SK-N-SH (cell line): ENCODE results near the gene C15orf40. TPM values are rescaled to one million over a fixed set of nuclear protein-coding genes. Genes with fewer than 3 reads are reported as not detected.

Source experiments
- CTCF ChIA-PET: fragments of 300-600, 350-600 bp; formaldehyde crosslinking; extraction: SDS; loops from one replicate; lab custom pipeline; 2021; lab: Yijun Ruan, JAX
- POLR2A ChIA-PET: fragments of 350-600 bp; sonication (Branson Sonifier 250); formaldehyde crosslinking; extraction: SDS; loops from one replicate; lab custom pipeline; 2020; ENCODE audit warnings: antibody characterized with exemption, inconsistent platforms; lab: Yijun Ruan, JAX
- DNase-seq: peaks from one replicate; pipeline ENCODE4 v3.0.0; 2012
- H2AFZ ChIP-seq: fragments of 200-600 bp; sonication (generic); 2 replicates; pipeline ENCODE4 v1.8.1; 2016; ENCODE audit warnings: antibody characterized with exemption, mild to moderate bottlenecking, low read depth
- H3F3A ChIP-seq: fragments of 200-600 bp; sonication (generic); replicated peaks from 2 replicates; pipeline ENCODE3; 2016; ENCODE audit warnings: antibody characterized with exemption, mild to moderate bottlenecking; ENCODE audit not compliant: insufficient read depth
- H3K27ac ChIP-seq, 2 experiments: fragments of 200-500 bp in 1 of 2; fragments of 200-600 bp in 1 of 2; sonication (Bioruptor generic) in 1 of 2; sonication (generic), shearing (Covaris generic) in 1 of 2; 2 replicates each; pipeline versions ENCODE4 v1.5.1 to v1.6.1; 2014 to 2016; ENCODE audit warnings: low read depth in 2 of 2, inconsistent platforms in 1 of 2, low read length in 1 of 2, mild to moderate bottlenecking in 1 of 2, mixed read lengths in 1 of 2
- H3K27me3 ChIP-seq: fragments of 200-600 bp; sonication (generic), shearing (Covaris generic); 2 replicates; pipeline ENCODE4 v1.6.1; 2016; ENCODE audit warnings: mixed run types; ENCODE audit not compliant: insufficient read depth
- H3K36me3 ChIP-seq, 2 experiments: fragments of 200-500 bp in 1 of 2; fragments of 200-600 bp in 1 of 2; sonication (Bioruptor generic) in 1 of 2; sonication (generic) in 1 of 2; replicated peaks in 1 of 2; 2 replicates each; pipeline versions ENCODE3 to v1.5.1; 2014 to 2016; ENCODE audit warnings: low read length in 1 of 2, mild to moderate bottlenecking in 1 of 2; ENCODE audit not compliant: insufficient read depth in 2 of 2, control insufficient read depth in 1 of 2
- H3K4me1 ChIP-seq, 2 experiments: fragments of 200-500 bp in 1 of 2; fragments of 200-600 bp in 1 of 2; sonication (Bioruptor generic) in 1 of 2; sonication (generic), shearing (Covaris generic) in 1 of 2; 2 replicates each; pipeline versions ENCODE4 v1.5.1 to v1.6.1; 2014 to 2016; ENCODE audit warnings: low read depth in 1 of 2, low read length in 1 of 2, mixed run types in 1 of 2; ENCODE audit not compliant: insufficient read depth in 2 of 2, control insufficient read depth in 1 of 2
- H3K4me2 ChIP-seq: fragments of 200-600 bp; sonication (generic), shearing (Covaris generic); 2 replicates; pipeline ENCODE4 v1.6.1; 2017; ENCODE audit warnings: mixed run types
- H3K4me3 ChIP-seq, 2 experiments: fragments of 200-500 bp in 1 of 2; fragments of 200-600 bp in 1 of 2; sonication (Bioruptor generic) in 1 of 2; sonication (generic), shearing (Covaris generic) in 1 of 2; 2 replicates each; pipeline versions ENCODE4 v1.5.1 to v1.8.1; 2014 to 2016; ENCODE audit warnings: low read depth in 2 of 2, inconsistent platforms in 1 of 2, low read length in 1 of 2, mild to moderate bottlenecking in 1 of 2, mixed read lengths in 1 of 2, moderate library complexity in 1 of 2
- H3K79me2 ChIP-seq: fragments of 200-600 bp; sonication (generic); 2 replicates; pipeline ENCODE4 v1.8.1; 2017; ENCODE audit warnings: mild to moderate bottlenecking; ENCODE audit not compliant: insufficient read depth
- H3K9ac ChIP-seq: fragments of 200-600 bp; sonication (generic); 2 replicates; pipeline ENCODE4 v1.6.1; 2017; ENCODE audit warnings: mixed run types
- H3K9me2 ChIP-seq: fragments of 200-600 bp; sonication (generic); 2 replicates; pipeline ENCODE4 v1.6.1; 2017; ENCODE audit warnings: mixed run types
- H3K9me3 ChIP-seq: fragments of 200-600 bp; sonication (generic); 2 replicates; pipeline ENCODE4 v1.6.1; 2017; ENCODE audit warnings: mixed run types, mild to moderate bottlenecking, moderate library complexity
- H4K20me1 ChIP-seq: fragments of 200-600 bp; sonication (generic); 2 replicates; pipeline ENCODE4 v1.6.1; 2017; ENCODE audit warnings: mild to moderate bottlenecking, mixed run types; ENCODE audit not compliant: insufficient read depth
- CTCF ChIP-seq: fragments of 200-600 bp; sonication (generic); IDR thresholded peaks from 2 replicates; pipeline ENCODE4 v1.6.1; 2017; ENCODE audit warnings: antibody characterized with exemption, mild to moderate bottlenecking, moderate library complexity
- EP300 ChIP-seq, 2 experiments: IDR thresholded peaks; 2 replicates each; pipeline versions ENCODE4 v1.4.0 to v1.6.1; 2012; ENCODE audit warnings: borderline replicate concordance in 1 of 2, low read depth in 1 of 2, low read length in 1 of 2
- EZH2phosphoT487 ChIP-seq: fragments of 200-600 bp; sonication (generic); IDR thresholded peaks from 2 replicates; pipeline ENCODE4 v1.6.1; 2017; ENCODE audit warnings: low read depth, mixed run types, mild to moderate bottlenecking, antibody characterized with exemption, moderate library complexity, borderline replicate concordance
- FOSL2 ChIP-seq: IDR thresholded peaks from 2 replicates; pipeline ENCODE4 v1.4.0; 2012; ENCODE audit warnings: low read depth, mild to moderate bottlenecking, moderate library complexity, borderline replicate concordance
- FOXJ3 ChIP-seq: sonication (generic); formaldehyde crosslinking; IDR thresholded peaks from 2 replicates; pipeline ENCODE4 v1.5.1; 2020; ENCODE audit warnings: mild to moderate bottlenecking, missing genetic modification reagents
- FOXM1 ChIP-seq: IDR thresholded peaks from 2 replicates; pipeline ENCODE4 v1.4.0; 2012; ENCODE audit warnings: low read depth, mild to moderate bottlenecking
- GABPA ChIP-seq: IDR thresholded peaks from 2 replicates; pipeline ENCODE4 v1.4.0; 2012; ENCODE audit warnings: low read depth, mild to moderate bottlenecking
- GATA2 ChIP-seq: sonication (generic); formaldehyde crosslinking; IDR thresholded peaks from 2 replicates; pipeline ENCODE4 v1.5.0; 2020; ENCODE audit warnings: mild to moderate bottlenecking, missing genetic modification reagents
- JUND ChIP-seq: IDR thresholded peaks from 2 replicates; pipeline ENCODE4 v1.4.0; 2012
- MXI1 ChIP-seq: IDR thresholded peaks from 2 replicates; pipeline ENCODE4 v1.6.1; 2012; ENCODE audit warnings: mild to moderate bottlenecking, low read depth, low read length, improper control_type of control experiment
- NFIC ChIP-seq: IDR thresholded peaks from 2 replicates; pipeline ENCODE4 v1.4.0; 2012; ENCODE audit warnings: borderline replicate concordance
- NRF1 ChIP-seq: IDR thresholded peaks from 2 replicates; pipeline ENCODE4 v1.6.1; 2012; ENCODE audit warnings: low read depth, mild to moderate bottlenecking, low read length
- RAD21 ChIP-seq: IDR thresholded peaks from 2 replicates; pipeline ENCODE4 v1.6.1; 2012; ENCODE audit warnings: mild to moderate bottlenecking, low read length
- RCOR1 ChIP-seq: fragments of 150-350 bp; IDR thresholded peaks from 2 replicates; pipeline ENCODE4 v1.6.1; 2017; ENCODE audit warnings: antibody characterized with exemption, low read length
- RFX5 ChIP-seq: IDR thresholded peaks from 2 replicates; pipeline ENCODE4 v1.6.1; 2012; ENCODE audit warnings: mild to moderate bottlenecking, improper control_type of control experiment, low read length
- TAF1 ChIP-seq: IDR thresholded peaks from 2 replicates; pipeline ENCODE4 v1.6.1; 2012; ENCODE audit warnings: low read depth, mild to moderate bottlenecking, low read length, moderate library complexity, borderline replicate concordance
- TEAD4 ChIP-seq: IDR thresholded peaks from 2 replicates; pipeline ENCODE4 v1.4.0; 2012; ENCODE audit warnings: mild to moderate bottlenecking, borderline replicate concordance; ENCODE audit not compliant: insufficient read depth
- USF1 ChIP-seq: IDR thresholded peaks from 2 replicates; pipeline ENCODE4 v1.4.0; 2012; ENCODE audit warnings: low read depth, borderline replicate concordance
- YY1 ChIP-seq: IDR thresholded peaks from 2 replicates; pipeline ENCODE4 v1.4.0; 2012; ENCODE audit warnings: low read depth, mild to moderate bottlenecking
- WGBS: methylation state at CpG from one replicate; pipeline ENCODE4 v1.1.6; 2017; ENCODE audit warnings: low lambda C conversion rate; 5-methylcytosine and 5-hydroxymethylcytosine counted together
- polyA plus RNA-seq, 3 experiments: library from polyadenylated mRNA; depleted of rRNA; stranded (reverse); fragments of >200 nt; gene quantifications; 2 replicates each; pipeline ENCODE4 v1.2.3, GENCODE V29; 2012
- TF ChIP-seq, protein P1 (sequence below): IDR thresholded peaks from 2 replicates; pipeline ENCODE4 v1.6.1; 2012; ENCODE audit warnings: mild to moderate bottlenecking, low read depth, low read length, moderate library complexity

Gene C15orf40
- polyA plus RNA-seq, 1 of the 3 experiments (the other 2 are of a cell fraction) = 44.1 TPM

GRCh38 chr15:83044156-83044555 lies 32.7 kb upstream of the C15orf40 start:
- Histone ChIP-seq H3K27ac (no peak overlapping the region), H3F3A (peaks cover 16% of the 10 kb centered on the region), H3K79me2 (peaks cover 81% of the 10 kb centered on the region), H3K27me3 (no peaks in the 10 kb centered on the region), H2AFZ (no peak overlapping the region), H3K9me2 (no peaks in the 10 kb centered on the region), H3K4me3 (no peak overlapping the region), H3K36me3 (peaks cover 30 to 51% of the 10 kb centered on the region in 2 experiments), H3K4me1 (no peaks in the 10 kb centered on the region; a peak in 1 of 4 replicates), H3K9ac (no peak overlapping the region), H4K20me1 (peaks cover 23% of the 10 kb centered on the region), H3K9me3 (no peaks in the 10 kb centered on the region), H3K4me2 (no peak overlapping the region)
- ChIA-PET CTCF (interaction anchor here (0.9 to 1.7 kb wide), 2 partner anchors 23 to 33 kb away, joined by 4 to 5 read pairs; partner anchors contain the start of genes BTBD1 and C15orf40), POLR2A (no interaction called here)
- TF ChIP-seq GABPA = no peak
- no peak for TF ChIP-seq JUND
- no peak for TF ChIP-seq NRF1
- no peak for TF ChIP-seq RFX5
- no peak for TF ChIP-seq TAF1
- no peak for TF ChIP-seq RAD21
- TF ChIP-seq, protein P1, sequence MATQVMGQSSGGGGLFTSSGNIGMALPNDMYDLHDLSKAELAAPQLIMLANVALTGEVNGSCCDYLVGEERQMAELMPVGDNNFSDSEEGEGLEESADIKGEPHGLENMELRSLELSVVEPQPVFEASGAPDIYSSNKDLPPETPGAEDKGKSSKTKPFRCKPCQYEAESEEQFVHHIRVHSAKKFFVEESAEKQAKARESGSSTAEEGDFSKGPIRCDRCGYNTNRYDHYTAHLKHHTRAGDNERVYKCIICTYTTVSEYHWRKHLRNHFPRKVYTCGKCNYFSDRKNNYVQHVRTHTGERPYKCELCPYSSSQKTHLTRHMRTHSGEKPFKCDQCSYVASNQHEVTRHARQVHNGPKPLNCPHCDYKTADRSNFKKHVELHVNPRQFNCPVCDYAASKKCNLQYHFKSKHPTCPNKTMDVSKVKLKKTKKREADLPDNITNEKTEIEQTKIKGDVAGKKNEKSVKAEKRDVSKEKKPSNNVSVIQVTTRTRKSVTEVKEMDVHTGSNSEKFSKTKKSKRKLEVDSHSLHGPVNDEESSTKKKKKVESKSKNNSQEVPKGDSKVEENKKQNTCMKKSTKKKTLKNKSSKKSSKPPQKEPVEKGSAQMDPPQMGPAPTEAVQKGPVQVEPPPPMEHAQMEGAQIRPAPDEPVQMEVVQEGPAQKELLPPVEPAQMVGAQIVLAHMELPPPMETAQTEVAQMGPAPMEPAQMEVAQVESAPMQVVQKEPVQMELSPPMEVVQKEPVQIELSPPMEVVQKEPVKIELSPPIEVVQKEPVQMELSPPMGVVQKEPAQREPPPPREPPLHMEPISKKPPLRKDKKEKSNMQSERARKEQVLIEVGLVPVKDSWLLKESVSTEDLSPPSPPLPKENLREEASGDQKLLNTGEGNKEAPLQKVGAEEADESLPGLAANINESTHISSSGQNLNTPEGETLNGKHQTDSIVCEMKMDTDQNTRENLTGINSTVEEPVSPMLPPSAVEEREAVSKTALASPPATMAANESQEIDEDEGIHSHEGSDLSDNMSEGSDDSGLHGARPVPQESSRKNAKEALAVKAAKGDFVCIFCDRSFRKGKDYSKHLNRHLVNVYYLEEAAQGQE = no peak
- no peak for TF ChIP-seq RCOR1
- no peak for TF ChIP-seq GATA2
- no peak for TF ChIP-seq FOXM1
- no peak for TF ChIP-seq NFIC
- no peak for TF ChIP-seq MXI1
- no peak for TF ChIP-seq EP300 (IDR thresholded peaks at IDR 0.05; ENCODE audit: borderline replicate concordance in 1 of 2, low read depth in 1 of 2, low read length in 1 of 2)
- no peak for TF ChIP-seq FOSL2
- TF ChIP-seq FOXJ3 (CRISPR knock-in tag) = no peak
- TF ChIP-seq USF1 = no peak
- no peak for TF ChIP-seq TEAD4
- no peak for TF ChIP-seq YY1
- TF ChIP-seq EZH2phosphoT487 = no peak
- no peak for TF ChIP-seq CTCF
- over 99% methylated on average over 12 of the region's 12 CpGs for WGBS
- no peak for DNase-seq
